Esophagus muscularis mucosa (tissue), 4 donors: ENCODE measurements around the gene MAN2A1. TPM values are rescaled to one million over a fixed set of nuclear protein-coding genes. Genes with fewer than 3 reads are reported as not detected.
"Not testable (repeated sequence)": the region's sequence is repeated elsewhere in the genome, so short reads cannot be mapped to it uniquely, and the experiment has no call there.

ENCODE experiments used
- DNase-seq: peaks from one replicate; pipeline ENCODE4 v3.0.0-alpha.2; 2017; ENCODE audit errors: extremely low spot score
- H3K27ac ChIP-seq, 4 donors: fragments of 200-600 bp; sonication (generic); replicated peaks in 1 of 4; 1 replicate in 3 of 4; 2 replicates in 1 of 4; pipeline ENCODE4 v1.5.1; 2016 to 2019; ENCODE audit warnings: mild to moderate bottlenecking in 1 of 4
- H3K27me3 ChIP-seq, 4 donors: fragments of 200-600 bp; sonication (generic); one replicate each; pipeline versions ENCODE4 v1.5.1 to v1.6.0; 2016 to 2019
- H3K36me3 ChIP-seq, 4 donors: fragments of 200-600 bp; sonication (generic); one replicate each; pipeline ENCODE4 v1.5.1; 2016 to 2019
- H3K4me1 ChIP-seq, 4 donors: fragments of 200-600 bp; sonication (generic); one replicate each; pipeline ENCODE4 v1.5.1; 2016 to 2019
- H3K4me3 ChIP-seq, 4 donors: fragments of 200-600 bp; sonication (generic); 1 replicate in 2 of 4; 2 replicates in 2 of 4; pipeline ENCODE4 v1.5.1; 2016 to 2019; ENCODE audit warnings: mild to moderate bottlenecking in 4 of 4, moderate library complexity in 1 of 4
- H3K9me3 ChIP-seq, 4 donors: fragments of 200-600 bp; sonication (generic); 1 replicate in 3 of 4; 2 replicates in 1 of 4; pipeline ENCODE4 v1.5.1; 2016 to 2019
- CTCF ChIP-seq, 3 experiments: fragments of 200-600 bp in 2 of 3; fragments of 450-650 bp in 1 of 3; sonication (generic) in 2 of 3; IDR thresholded peaks; one replicate each; pipeline ENCODE4 v1.5.1; 2017 to 2019; ENCODE audit warnings: antibody characterized with exemption in 3 of 3, mild to moderate bottlenecking in 2 of 3, moderate library complexity in 1 of 3
- EP300 ChIP-seq: sonication (generic); formaldehyde crosslinking; IDR thresholded peaks from one replicate; pipeline ENCODE4 v1.6.1; 2017; ENCODE audit warnings: antibody characterized with exemption
- POLR2A ChIP-seq: fragments of 450-650 bp; IDR thresholded peaks from one replicate; pipeline ENCODE4 v1.6.1; 2017; ENCODE audit warnings: antibody characterized with exemption, moderate library complexity, mild to moderate bottlenecking, low read depth
- POLR2AphosphoS5 ChIP-seq, 2 donors: sonication (generic); formaldehyde crosslinking; IDR thresholded peaks; one replicate each; pipeline ENCODE4 v1.6.1; 2017; ENCODE audit warnings: antibody characterized with exemption in 2 of 2
- WGBS: methylation state at CpG from one replicate; pipeline ENCODE4 v1.1.5; 2018; 5-methylcytosine and 5-hydroxymethylcytosine counted together
- intact Hi-C: fragments of 100-400 bp; cut with DNase I; formaldehyde crosslinking; loops from one replicate; pipeline ENCODE4 v1.15.1; 2023
- total RNA-seq, 4 donors: library from RNA; depleted of rRNA; stranded (reverse); fragments of >200 nt; gene quantifications; one replicate each; pipeline versions ENCODE4 v1.1.0 to v1.2.1, GENCODE V29; 2016

MAN2A1 gene
- total RNA-seq, 4 donors from 2014 or later = 22.3 to 29.5 (median 27.4) TPM

- intact Hi-C loops = no loop called here
- peaks cover 0 to 4% (median 0%) of the 10 kb centered on the region in 4 donors for H3K9me3 ChIP-seq
- no peak overlapping the region for H3K27ac ChIP-seq
- H3K4me1 ChIP-seq = no peaks in the 10 kb centered on the region
- DNase-seq = no peak
- peaks cover 0 to 25% (median 5%) of the 10 kb centered on the region in 4 donors for H3K36me3 ChIP-seq
- TF ChIP-seq POLR2A (no peak), CTCF (IDR thresholded peaks at IDR 0.05) (no peak), EP300 (no peak), POLR2AphosphoS5 (IDR thresholded peaks at IDR 0.05) (no peak)
- no peaks in the 10 kb centered on the region for H3K27me3 ChIP-seq
- no peak overlapping the region for H3K4me3 ChIP-seq
Observed at GRCh38 chr5:109759306-109759705, 69.6 kb downstream of the MAN2A1 start.

GRCh38 chr5:109760130-109760529 lies 70.4 kb downstream of the MAN2A1 start:
- peaks cover 0 to 25% (median 5%) of the 10 kb centered on the region in 4 donors for H3K36me3 ChIP-seq
- H3K4me3 ChIP-seq, intact Hi-C loops, DNase-seq, H3K27me3 ChIP-seq, H3K9me3 ChIP-seq, H3K4me1 ChIP-seq, H3K27ac ChIP-seq: not testable (repeated sequence)
- 97% methylated on average over 4 of the region's 4 CpGs for WGBS

- no peaks in the 10 kb centered on the region for H3K4me1 ChIP-seq
- WGBS = 78% methylated on average over 1 of the region's 1 CpG
- H3K27ac ChIP-seq = no peak overlapping the region
- no peak for TF ChIP-seq CTCF (IDR thresholded peaks at IDR 0.05)
- no peak for TF ChIP-seq EP300
- no peak for TF ChIP-seq POLR2AphosphoS5 (IDR thresholded peaks at IDR 0.05)
- no peak for TF ChIP-seq POLR2A
- no peak for DNase-seq
- no peaks in the 10 kb centered on the region for H3K27me3 ChIP-seq
- H3K9me3 ChIP-seq = peaks cover 0 to 4% (median 0%) of the 10 kb centered on the region in 4 donors
- intact Hi-C loops = no loop called here
- no peak overlapping the region for H3K4me3 ChIP-seq
- peaks cover 0 to 16% (median 8%) of the 10 kb centered on the region in 4 donors for H3K36me3 ChIP-seq
Observed at GRCh38 chr5:109762821-109763220, 73.1 kb downstream of the MAN2A1 start.

- Histone ChIP-seq H3K36me3 (peaks cover 4 to 41% (median 19%) of the 10 kb centered on the region in 4 donors), H3K27ac (no peak overlapping the region), H3K4me1 (no peaks in the 10 kb centered on the region), H3K27me3 (no peaks in the 10 kb centered on the region), H3K9me3 (peaks cover 0 to 4% (median 0%) of the 10 kb centered on the region in 4 donors), H3K4me3 (no peak overlapping the region)
- intact Hi-C loops = no loop called here
- 96% methylated on average over 4 of the region's 4 CpGs for WGBS
- no peak for DNase-seq
- no peak for TF ChIP-seq EP300
- TF ChIP-seq POLR2A = no peak
- no peak for TF ChIP-seq POLR2AphosphoS5 (IDR thresholded peaks at IDR 0.05)
- TF ChIP-seq CTCF (IDR thresholded peaks at IDR 0.05) = no peak
Observed at GRCh38 chr5:109767184-109767995, 77.7 kb downstream of the MAN2A1 start.

- DNase-seq = no peak
- 87% methylated on average over 4 of the region's 4 CpGs for WGBS
- Histone ChIP-seq H3K27me3 (no peaks in the 10 kb centered on the region), H3K27ac (no peak overlapping the region), H3K4me1 (no peaks in the 10 kb centered on the region), H3K36me3 (peaks cover 0 to 39% (median 17%) of the 10 kb centered on the region in 4 donors), H3K4me3 (no peak overlapping the region), H3K9me3 (peaks cover 0 to 2% (median 0%) of the 10 kb centered on the region in 4 donors)
- TF ChIP-seq POLR2A (no peak), EP300 (no peak), CTCF (IDR thresholded peaks at IDR 0.05) (no peak), POLR2AphosphoS5 (IDR thresholded peaks at IDR 0.05) (no peak)
- intact Hi-C loops = no loop called here
Observed at GRCh38 chr5:109767997-109768396, 78.3 kb downstream of the MAN2A1 start.
